Glutamatergic neuron (in vitro differentiated cells): Measurements from ENCODE around the gene STOML1. TPM values are rescaled to one million over a fixed set of nuclear protein-coding genes. Genes with fewer than 3 reads are reported as not detected.

ENCODE experiments used
- DNase-seq: peaks from one replicate; pipeline ENCODE4 v3.0.0; 2022
- H3K27ac Mint-ChIP-seq: one replicate; pipeline ENCODE4 v1.8.0; 2020; ENCODE audit warnings: mild to moderate bottlenecking, mixed read lengths, inconsistent platforms; ENCODE audit not compliant: unreplicated experiment
- H3K27me3 Mint-ChIP-seq: one replicate; pipeline ENCODE4 v1.8.0; 2020; ENCODE audit warnings: mild to moderate bottlenecking, moderate library complexity, mixed read lengths, inconsistent platforms; ENCODE audit not compliant: unreplicated experiment
- H3K36me3 Mint-ChIP-seq: one replicate; pipeline ENCODE4 v1.8.0; 2020; ENCODE audit warnings: mild to moderate bottlenecking, mixed read lengths, inconsistent platforms; ENCODE audit not compliant: unreplicated experiment
- H3K4me1 Mint-ChIP-seq: one replicate; pipeline ENCODE4 v1.8.0; 2020; ENCODE audit warnings: mild to moderate bottlenecking, low read depth, mixed read lengths, inconsistent platforms; ENCODE audit not compliant: unreplicated experiment
- H3K4me3 Mint-ChIP-seq: one replicate; pipeline ENCODE4 v1.8.0; 2020; ENCODE audit warnings: mild to moderate bottlenecking, mixed read lengths, inconsistent platforms; ENCODE audit not compliant: unreplicated experiment
- H3K9me3 Mint-ChIP-seq: one replicate; pipeline ENCODE4 v1.8.0; 2020; ENCODE audit warnings: mild to moderate bottlenecking, moderate library complexity, mixed read lengths, inconsistent platforms; ENCODE audit not compliant: unreplicated experiment
- CTCF ChIP-seq: fragments of 200-600 bp; sonication (generic); IDR thresholded peaks from one replicate; pipeline ENCODE4 v1.5.0; 2021; ENCODE audit not compliant: partially characterized antibody, unreplicated experiment
- total RNA-seq: library from RNA; stranded (reverse); fragmentation: NEBNext Ultra II Directional; extraction: Animal tissue kit (Norgen Biotek cat#: 25700); gene quantifications from one replicate; pipeline ENCODE4 v1.2.1, GENCODE V29; 2021; ENCODE audit not compliant: unreplicated experiment

The STOML1 gene
- total RNA-seq, 1 donor from 2014 or later, result 19.5 TPM

DNA sequence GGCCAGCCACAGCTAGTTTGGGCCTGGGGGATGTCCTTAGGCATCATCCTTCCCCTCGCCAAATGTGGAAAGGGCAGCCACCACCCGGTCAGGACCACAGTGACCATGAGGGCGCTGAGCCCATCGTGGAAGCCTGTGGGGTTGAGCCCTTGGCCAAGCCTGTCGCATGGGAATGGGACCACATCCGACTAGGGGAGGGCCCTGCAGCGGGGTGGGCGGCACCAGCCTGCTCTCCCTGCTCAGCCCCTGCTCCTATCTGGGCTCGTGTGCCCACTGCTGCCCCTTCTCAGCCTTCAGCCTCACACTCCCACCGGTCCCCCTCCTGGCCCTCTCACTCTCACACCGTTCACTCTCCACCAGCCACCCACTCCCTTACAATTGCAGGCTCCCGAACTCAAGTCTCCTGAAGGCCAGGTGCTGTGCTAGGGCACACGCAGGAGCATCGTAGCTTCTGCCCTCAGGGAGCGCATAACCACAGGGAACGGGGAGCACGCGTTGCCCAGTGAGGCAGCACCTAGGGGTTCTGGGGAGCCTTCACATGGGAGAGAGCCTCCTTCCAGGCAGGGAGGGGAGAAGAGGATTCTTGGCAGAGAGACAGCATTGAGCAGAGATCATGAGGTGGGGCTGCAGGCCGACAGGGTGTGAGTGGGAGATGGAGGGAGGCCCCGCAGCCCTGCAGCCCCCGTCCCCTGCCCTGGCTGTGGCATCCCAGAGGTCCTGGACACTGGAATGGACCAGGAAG, 39.8 kb downstream of the STOML1 start:
- peaks cover 25% of the 10 kb centered on the region for H3K9me3 Mint-ChIP-seq
- H3K27ac Mint-ChIP-seq, result peak overlapping the region; percentile 100
- TF ChIP-seq CTCF, result no peak
- peak overlapping the region; percentile 75 for H3K4me3 Mint-ChIP-seq
- H3K27me3 Mint-ChIP-seq, result peaks cover 23% of the 10 kb centered on the region
- H3K36me3 Mint-ChIP-seq, result peaks cover 6% of the 10 kb centered on the region
- no peak for DNase-seq
- H3K4me1 Mint-ChIP-seq, result peaks cover 47% of the 10 kb centered on the region

DNA sequence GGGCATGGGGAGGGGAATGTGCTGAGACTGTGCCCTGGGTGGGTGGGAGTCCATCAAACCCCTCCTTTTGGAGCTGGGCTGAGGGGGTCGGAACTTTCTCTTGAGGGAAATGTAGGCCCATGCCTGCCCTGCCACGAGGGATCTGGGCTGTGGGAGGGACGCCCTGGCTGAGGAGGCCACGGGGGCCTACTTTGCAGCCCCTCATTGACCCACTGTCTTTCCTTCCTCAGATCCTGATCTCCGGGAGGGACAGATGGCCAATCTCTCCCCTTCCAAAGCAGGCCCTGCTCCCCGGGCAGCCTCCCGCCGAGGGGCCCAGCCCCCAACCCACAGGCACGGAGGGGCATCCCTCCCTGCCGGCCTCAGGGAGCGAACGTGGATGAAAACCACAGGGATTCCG, 40.5 kb downstream of the STOML1 start:
- no peak for TF ChIP-seq CTCF
- Mint-ChIP-seq H3K36me3 (peaks cover 7% of the 10 kb centered on the region), H3K4me1 (peaks cover 46% of the 10 kb centered on the region), H3K27ac (peak overlapping the region; percentile 100), H3K9me3 (peaks cover 27% of the 10 kb centered on the region), H3K27me3 (peaks cover 25% of the 10 kb centered on the region), H3K4me3 (peak overlapping the region; percentile 87)
- DNase-seq, result no peak

GRCh38 chr15:73950831-73951561, 41.1 kb downstream of the STOML1 start:
- TF ChIP-seq CTCF, result peak; percentile 40
- Mint-ChIP-seq H3K36me3 (peaks cover 7% of the 10 kb centered on the region), H3K27ac (peak overlapping the region; percentile 100), H3K9me3 (peaks cover 29% of the 10 kb centered on the region), H3K4me1 (peaks cover 46% of the 10 kb centered on the region), H3K4me3 (peak overlapping the region; percentile 87), H3K27me3 (peaks cover 25% of the 10 kb centered on the region)
- peak; percentile 95 for DNase-seq

GRCh38 chr15:73950479-73950830, 41.6 kb downstream of the STOML1 start:
- DNase-seq, result no peak
- Mint-ChIP-seq H3K27ac (peak overlapping the region; percentile 100), H3K4me1 (peaks cover 47% of the 10 kb centered on the region), H3K27me3 (peaks cover 27% of the 10 kb centered on the region), H3K36me3 (peaks cover 7% of the 10 kb centered on the region), H3K4me3 (peak overlapping the region; percentile 77), H3K9me3 (peaks cover 29% of the 10 kb centered on the region)
- no peak for TF ChIP-seq CTCF

- H3K36me3 Mint-ChIP-seq, result peaks cover 12% of the 10 kb centered on the region
- TF ChIP-seq CTCF, result no peak
- peak overlapping the region; percentile 100 for H3K27ac Mint-ChIP-seq
- peaks cover 53% of the 10 kb centered on the region for H3K4me1 Mint-ChIP-seq
- H3K27me3 Mint-ChIP-seq, result peaks cover 24% of the 10 kb centered on the region
- H3K4me3 Mint-ChIP-seq, result peak overlapping the region; percentile 40
- DNase-seq, result no peak
- H3K9me3 Mint-ChIP-seq, result peaks cover 35% of the 10 kb centered on the region
These were observed 42.6 kb downstream of the STOML1 start for GRCh38 chr15:73949496-73949895.
